GM19438 (cell line): Measurements from ENCODE around the gene CEACAM21.
"Not testable (repeated sequence)": the region's sequence is repeated elsewhere in the genome, so short reads cannot be mapped to it uniquely, and the experiment has no call there.

Experiments
- ATAC-seq: cut with Tn5 transposase; IDR thresholded peaks from one replicate; pipeline ENCODE4 v1.9.1; 2021; ENCODE audit warnings: low read depth; ENCODE audit not compliant: unreplicated experiment

The CEACAM21 gene

GRCh38 chr19:41548954-41549688 lies 26.8 kb upstream of the CEACAM21 start:
- ATAC-seq = no peak

- ATAC-seq = no peak
Measured at GRCh38 chr19:41549884-41550283, 26.1 kb upstream of the CEACAM21 start.

GRCh38 chr19:41551212-41551610 lies 24.8 kb upstream of the CEACAM21 start:
- no peak for ATAC-seq

- ATAC-seq = no peak
Measured at GRCh38 chr19:41551711-41552110, 24.3 kb upstream of the CEACAM21 start.

GRCh38 chr19:41552558-41552957 lies 23.4 kb upstream of the CEACAM21 start:
- ATAC-seq = no peak

GRCh38 chr19:41553804-41554203 lies 22.2 kb upstream of the CEACAM21 start:
- ATAC-seq = no peak

- no peak for ATAC-seq
Measured at GRCh38 chr19:41554907-41555306, 21.1 kb upstream of the CEACAM21 start.

GRCh38 chr19:41555748-41556147 lies 20.2 kb upstream of the CEACAM21 start:
- ATAC-seq = no peak

GRCh38 chr19:41563854-41564514 lies 12.0 kb upstream of the CEACAM21 start:
- no peak for ATAC-seq

- no peak for ATAC-seq
Measured at GRCh38 chr19:41564515-41565378, 11.2 kb upstream of the CEACAM21 start.

- ATAC-seq = no peak
Measured at GRCh38 chr19:41565379-41565720, 10.6 kb upstream of the CEACAM21 start.

DNA sequence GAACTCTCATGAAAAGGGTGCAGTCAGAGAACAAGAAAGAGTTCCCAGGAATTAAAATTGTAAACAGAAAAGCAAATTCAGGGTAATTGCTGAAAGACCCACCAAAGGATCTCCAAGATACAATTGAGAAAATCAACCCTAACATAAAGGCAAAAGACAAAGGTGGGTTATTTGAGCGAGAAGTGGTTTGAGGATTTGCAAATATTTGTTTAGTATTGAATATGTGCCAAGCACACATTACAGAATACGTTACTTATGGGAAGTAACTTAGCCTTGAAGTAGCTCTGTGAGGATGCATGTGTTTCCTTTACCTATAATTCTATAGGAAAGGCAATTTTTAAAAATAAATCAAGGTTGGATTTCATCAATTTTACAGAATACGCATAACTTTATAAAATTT lies 10.0 kb upstream of the CEACAM21 start:
- no peak for ATAC-seq

- ATAC-seq = no peak
Measured at GRCh38 chr19:41569481-41570150, 6.3 kb upstream of the CEACAM21 start.

GRCh38 chr19:41570179-41570578 lies 5.8 kb upstream of the CEACAM21 start:
- ATAC-seq = no peak

- ATAC-seq = no peak
Measured at GRCh38 chr19:41570639-41571112, 5.3 kb upstream of the CEACAM21 start.

GRCh38 chr19:41577144-41577830 lies 1.3 kb downstream of the CEACAM21 start:
- no peak for ATAC-seq

DNA sequence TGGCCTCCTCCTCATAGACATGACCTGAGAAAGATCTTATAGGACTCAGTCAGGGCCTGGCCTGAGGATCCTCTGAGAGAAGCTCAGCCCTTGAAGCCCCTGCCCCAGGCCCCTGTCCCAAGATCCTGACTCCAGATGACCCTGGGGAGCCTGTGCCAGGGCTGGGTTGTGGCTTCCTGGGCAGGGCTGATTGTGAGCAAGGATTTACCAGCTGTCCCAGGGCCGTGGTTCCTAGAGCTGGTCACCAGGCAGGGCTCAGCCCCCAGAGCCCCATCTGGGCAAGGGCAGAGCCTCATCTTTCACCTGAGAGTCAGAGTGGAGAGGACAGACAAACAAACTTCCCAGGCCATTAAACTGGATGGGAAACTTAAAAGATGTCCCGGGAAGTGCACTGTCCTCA lies 1.9 kb downstream of the CEACAM21 start:
- no peak for ATAC-seq

DNA sequence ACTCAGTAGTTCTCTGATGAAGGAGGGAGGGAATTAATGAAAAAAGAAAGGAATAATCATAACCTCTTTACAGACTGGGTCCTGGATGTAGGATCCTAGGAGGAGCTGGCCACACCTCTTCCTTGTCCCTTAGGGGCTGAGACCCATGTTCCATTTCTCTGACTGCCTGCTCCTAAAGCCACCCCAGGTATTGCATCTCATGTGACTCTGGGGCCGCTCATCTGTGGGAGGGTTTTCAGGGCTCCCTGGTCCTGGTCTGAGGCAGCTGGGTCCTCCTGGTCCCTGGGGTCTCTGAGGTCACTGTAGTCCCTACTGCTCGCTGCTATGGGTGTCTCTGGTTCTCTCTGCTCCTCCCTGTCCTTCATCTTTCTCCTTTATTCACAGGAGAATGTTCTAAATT lies 2.9 kb downstream of the CEACAM21 start:
- ATAC-seq = no peak

DNA sequence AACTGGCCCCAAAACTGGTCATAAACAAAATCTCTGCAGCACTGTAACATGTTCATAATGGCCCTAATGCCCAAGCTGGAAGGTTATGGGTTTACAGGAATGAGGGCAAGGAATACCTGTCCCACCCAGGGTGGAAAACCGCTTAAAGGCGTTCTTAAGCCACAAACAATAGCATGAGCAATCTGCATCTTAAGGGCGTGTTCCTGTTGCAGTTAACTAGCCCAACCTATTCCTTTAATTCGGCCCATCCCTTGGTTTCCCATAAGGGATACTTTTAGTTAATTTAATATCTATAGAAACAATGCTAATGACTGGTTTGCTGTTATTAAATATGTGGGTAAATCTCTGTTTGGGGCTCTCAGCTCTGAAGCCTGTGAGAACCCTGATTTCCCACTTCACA lies 5.1 kb downstream of the CEACAM21 start:
- ATAC-seq = not testable (repeated sequence)

DNA sequence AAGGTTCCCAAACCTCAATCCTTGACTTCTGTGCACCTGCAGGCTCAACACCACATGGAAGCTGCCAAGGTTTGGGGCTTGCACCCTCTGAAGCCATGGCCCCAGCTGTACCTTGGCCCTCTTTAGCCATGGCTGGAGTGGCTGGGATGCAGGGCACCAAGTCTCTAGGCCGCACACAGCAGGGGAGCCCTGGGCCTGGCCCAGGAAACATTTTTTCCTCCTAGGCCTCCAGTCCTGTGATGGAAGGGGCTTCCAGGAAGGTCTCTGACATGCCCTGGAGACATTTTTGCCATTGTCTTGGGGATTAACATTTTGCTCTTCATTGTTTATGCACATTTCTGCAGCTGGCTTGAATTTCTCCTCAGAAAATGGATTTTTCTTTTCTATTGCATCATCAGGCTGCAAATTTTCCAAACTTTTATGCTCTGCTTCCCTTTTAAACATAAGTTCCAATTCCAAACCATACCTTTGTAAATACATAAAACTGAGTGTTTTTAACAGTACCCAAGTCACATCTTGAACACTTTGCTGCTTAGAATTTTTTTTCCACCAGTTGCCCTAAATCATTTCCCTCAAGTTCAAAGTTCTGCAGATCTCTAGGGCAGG lies 6.7 kb downstream of the CEACAM21 start:
- ATAC-seq = not testable (repeated sequence)
